Erythroblast (primary cell): ENCODE measurements around the gene LIN7C.

Experiments used
- DNase-seq, 2 experiments: peaks; one replicate each; lab custom pipeline; 2025; lab: John Stamatoyannopoulos, UW
- GATA1 ChIP-seq: IDR thresholded peaks from 2 replicates; pipeline ENCODE4 v1.6.1; 2011; ENCODE audit warnings: low read depth, mild to moderate bottlenecking, control low read depth, low read length, moderate library complexity
- POLR2A ChIP-seq: IDR thresholded peaks from 2 replicates; pipeline ENCODE4 v1.6.1; 2011; ENCODE audit warnings: mild to moderate bottlenecking, low read length

Gene LIN7C

GRCh38 chr11:27495710-27496300, 10.8 kb downstream of the LIN7C start:
- no peak for DNase-seq
- TF ChIP-seq POLR2A (no peak), GATA1 (no peak)

DNA sequence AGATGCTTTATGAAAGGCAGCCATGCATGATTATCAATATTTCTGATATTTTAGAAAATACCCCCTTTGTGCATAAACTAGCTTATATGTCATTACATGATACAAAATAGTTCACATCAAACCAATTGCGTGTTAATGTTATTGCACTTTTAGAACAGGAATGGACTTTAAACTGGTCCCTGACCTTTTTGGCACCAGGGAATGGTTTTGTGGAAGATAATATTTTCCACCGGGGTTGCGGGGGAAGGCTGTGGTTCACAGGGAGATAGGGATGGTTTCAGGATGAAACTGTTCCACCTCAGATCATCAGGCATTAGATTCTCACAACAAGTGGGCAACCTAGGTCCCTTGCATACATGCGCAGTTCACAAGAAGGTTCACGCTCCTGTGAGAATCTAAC, 17.5 kb downstream of the LIN7C start:
- TF ChIP-seq POLR2A = no peak
- TF ChIP-seq GATA1 = no peak
- no peak for DNase-seq

- TF ChIP-seq POLR2A (no peak), GATA1 (no peak)
- DNase-seq = no peak
Measured at GRCh38 chr11:27487706-27488105, 18.9 kb downstream of the LIN7C start.

- DNase-seq = peak; percentile 70 to 85
Measured at GRCh38 chr11:27485930-27486773, 20.4 kb downstream of the LIN7C start.

GRCh38 chr11:27482793-27483192, 23.8 kb downstream of the LIN7C start:
- no peak for TF ChIP-seq POLR2A
- no peak for TF ChIP-seq GATA1
- DNase-seq = no peak

More at GRCh38 chr11:27485930-27486773, 20.4 kb downstream of the LIN7C start:
- TF ChIP-seq POLR2A = no peak
- TF ChIP-seq GATA1 = no peak

DNA sequence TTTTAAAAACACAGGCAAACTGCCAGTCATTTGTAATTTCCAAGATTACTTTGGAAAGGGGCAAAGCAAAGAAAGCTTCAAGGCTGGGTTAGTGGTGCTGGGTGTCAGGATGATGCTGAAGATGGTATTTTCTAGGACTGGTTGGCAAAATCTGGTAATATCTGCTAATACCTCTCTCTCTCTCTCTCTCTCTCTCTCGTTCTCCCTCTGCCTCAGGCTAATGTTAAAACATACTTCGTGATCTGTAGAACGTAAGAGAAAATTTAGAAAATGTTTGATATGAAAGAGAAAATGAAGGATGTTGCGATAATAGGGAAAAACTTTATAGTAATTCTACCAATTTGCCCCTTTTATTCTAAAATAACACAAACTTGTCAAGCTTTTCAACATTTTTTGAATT, 24.6 kb downstream of the LIN7C start:
- no peak for DNase-seq

GRCh38 chr11:27477831-27478230, 28.7 kb downstream of the LIN7C start:
- TF ChIP-seq POLR2A (no peak), GATA1 (no peak)
- DNase-seq = no peak

More for the DNA sequence above, 24.6 kb downstream of the LIN7C start:
- no peak for TF ChIP-seq POLR2A
- no peak for TF ChIP-seq GATA1

DNA sequence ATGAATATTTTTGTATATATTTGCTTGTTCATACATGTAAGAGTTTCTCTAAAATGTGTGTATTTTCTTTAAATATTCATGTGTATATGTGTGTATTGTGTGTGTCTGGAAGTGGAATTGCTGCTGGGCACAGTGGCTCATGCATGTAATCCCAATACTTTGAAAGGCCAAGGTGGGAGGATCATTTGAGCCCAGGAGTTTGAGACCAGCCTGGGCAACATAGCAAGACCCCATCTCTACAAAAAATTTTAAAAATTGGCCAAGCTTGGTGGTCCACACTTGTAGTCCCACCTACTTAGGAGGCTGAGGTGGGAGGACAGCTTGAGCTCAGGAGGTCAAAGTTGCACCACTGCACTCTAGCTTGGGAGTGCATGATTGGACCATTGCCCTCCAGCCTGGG, 29.3 kb downstream of the LIN7C start:
- no peak for DNase-seq
- TF ChIP-seq GATA1 = no peak
- no peak for TF ChIP-seq POLR2A

GRCh38 chr11:27475622-27476021, 30.9 kb downstream of the LIN7C start:
- no peak for DNase-seq
- TF ChIP-seq POLR2A = no peak

DNA sequence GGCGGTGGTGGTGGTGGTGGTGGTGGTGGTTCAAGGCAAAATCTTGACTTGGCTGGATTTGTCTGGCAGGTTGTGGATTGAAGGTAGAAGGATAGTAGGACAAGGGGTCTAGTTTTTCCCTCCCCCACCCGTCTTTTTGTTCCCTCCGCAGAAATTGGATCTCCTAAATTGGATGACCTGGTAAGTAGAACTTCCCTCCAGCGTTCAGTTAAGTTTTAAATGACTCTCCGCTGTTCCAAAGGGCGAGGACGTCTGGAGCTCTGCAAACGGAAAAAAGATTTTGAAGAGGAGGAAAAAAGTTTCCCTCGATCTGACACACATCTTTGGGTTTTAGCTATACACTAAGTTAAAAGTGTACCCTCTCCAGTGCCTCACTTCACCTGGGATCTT, 33.6 kb downstream of the LIN7C start:
- TF ChIP-seq GATA1 (no peak), POLR2A (no peak)
- DNase-seq = no peak

- TF ChIP-seq GATA1 (no peak), POLR2A (no peak)
- DNase-seq = peak; percentile 94
Measured at GRCh38 chr11:27472398-27473016, 34.1 kb downstream of the LIN7C start, which contains the start of gene LGR4. LGR4 (minus strand) TSS chr11:27472790; CDS start chr11:27472302, 488 bp downstream.

DNA sequence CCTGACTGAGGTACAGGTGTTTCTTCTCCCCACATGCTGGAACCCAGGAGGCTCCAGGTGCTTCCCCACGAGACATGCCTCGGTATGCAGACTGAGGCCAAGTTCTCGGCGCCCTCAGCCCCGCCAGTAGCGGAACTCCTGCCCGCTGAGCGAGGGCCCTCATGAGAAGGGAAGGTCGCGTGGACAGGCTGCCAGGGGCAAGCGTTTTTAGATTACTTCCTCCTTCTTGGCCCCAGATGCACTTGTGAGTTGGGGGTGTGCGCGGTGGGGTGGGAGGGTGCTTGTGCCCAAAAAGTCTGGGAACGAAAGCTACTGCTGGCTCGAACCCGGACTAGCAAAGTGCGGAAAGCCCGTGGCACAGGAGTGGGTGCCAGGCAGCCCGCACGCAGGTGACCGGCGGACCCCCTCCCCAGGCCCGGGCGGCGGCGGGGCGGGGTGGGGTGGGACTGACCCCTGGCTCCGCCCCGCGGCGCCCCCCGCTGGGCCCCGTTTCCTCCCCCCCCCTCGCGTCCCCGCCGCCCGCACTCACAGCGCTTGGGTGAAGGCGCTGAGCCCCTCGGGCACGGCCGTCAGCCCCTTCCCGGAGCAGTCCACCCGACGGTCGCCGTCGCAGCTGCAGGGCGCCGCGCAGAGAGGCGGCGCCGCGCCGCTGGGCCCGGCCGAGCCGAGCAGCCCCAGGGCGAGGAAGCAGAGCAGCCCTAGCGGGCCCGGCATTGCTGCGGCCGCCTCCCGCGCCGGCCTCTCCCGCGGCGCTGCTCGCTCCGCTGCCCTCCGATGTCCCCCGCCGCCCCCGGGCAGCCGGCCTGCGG, 34.8 kb downstream of the LIN7C start:
- DNase-seq = peak; percentile 62 to 67
- TF ChIP-seq POLR2A (no peak), GATA1 (no peak)

- TF ChIP-seq POLR2A (no peak), GATA1 (no peak)
- peak; percentile 43 to 67 for DNase-seq
Measured at GRCh38 chr11:27470826-27471588, 35.6 kb downstream of the LIN7C start.
